IMR-90 (cell line): ENCODE data around the gene FER1L5. TPM values are rescaled to one million over a fixed set of nuclear protein-coding genes. Genes with fewer than 3 reads are reported as not detected.

ENCODE experiments used
- ATAC-seq: fragments of 200-7000 bp; cut with Tn5 transposase; 2 replicates; pipeline ENCODE4 v1.9.1; 2020; ENCODE audit warnings: low read depth, mild to moderate bottlenecking, moderate library complexity
- BruUV-seq: library from RNA; stranded (reverse); fragments of 400-500 nt; replicated peaks from 2 replicates; lab custom pipeline; 2021; lab: Mats Ljungman, UMichigan
- CTCF ChIA-PET: fragments of 300-600 bp; formaldehyde crosslinking; extraction: SDS; loops from one replicate; lab custom pipeline; 2021; ENCODE audit warnings: antibody characterized with exemption; lab: Yijun Ruan, JAX
- POLR2A ChIA-PET: fragments of 300-600 bp; sonication (Branson Sonifier 250); formaldehyde crosslinking; loops from one replicate; lab custom pipeline; 2022; ENCODE audit warnings: antibody characterized with exemption; ENCODE audit not compliant: unreplicated experiment; lab: Charles Lee
- DNase-seq: peaks from one replicate; pipeline ENCODE4 v3.0.0; 2013
- H2AFZ ChIP-seq: replicated peaks from 2 replicates; pipeline ENCODE3; 2013; ENCODE audit warnings: low read length, mild to moderate bottlenecking; ENCODE audit not compliant: poor library complexity
- H2AK5ac ChIP-seq: 2 replicates; pipeline ENCODE4 v1.6.1; 2013; ENCODE audit warnings: low read depth, low read length, inconsistent platforms
- H2AK9ac ChIP-seq: replicated peaks from 2 replicates; pipeline ENCODE3; 2013; ENCODE audit warnings: mild to moderate bottlenecking, low read depth, low read length, moderate library complexity; ENCODE audit not compliant: poor library complexity
- H2BK120ac ChIP-seq: 2 replicates; pipeline ENCODE4 v1.6.1; 2013; ENCODE audit warnings: low read depth, low read length, inconsistent platforms
- H2BK15ac ChIP-seq: 3 replicates; pipeline ENCODE4 v1.6.1; 2013; ENCODE audit warnings: low read depth, low read length, inconsistent platforms
- H2BK20ac ChIP-seq: 2 replicates; pipeline ENCODE4 v1.6.1; 2013; ENCODE audit warnings: low read depth, mild to moderate bottlenecking, inconsistent platforms, low read length, moderate library complexity
- H2BK5ac ChIP-seq: 2 replicates; pipeline ENCODE4 v1.6.1; 2013; ENCODE audit warnings: mild to moderate bottlenecking, low read depth, low read length, inconsistent platforms; ENCODE audit not compliant: poor library complexity, severe bottlenecking
- H3K14ac ChIP-seq: replicated peaks from 2 replicates; pipeline ENCODE4 v1.6.1; 2013; ENCODE audit warnings: low read depth, low read length, inconsistent platforms
- H3K18ac ChIP-seq: 2 replicates; pipeline ENCODE4 v1.6.1; 2013; ENCODE audit warnings: low read depth, low read length, control low read depth
- H3K23ac ChIP-seq: 2 replicates; pipeline ENCODE4 v1.6.1; 2013; ENCODE audit warnings: low read depth, low read length, inconsistent platforms
- H3K27ac ChIP-seq: 2 replicates; pipeline ENCODE4 v1.5.1; 2013; ENCODE audit warnings: mild to moderate bottlenecking, control low read depth, low read length; ENCODE audit not compliant: insufficient read depth
- H3K27me3 ChIP-seq: 2 replicates; pipeline ENCODE4 v1.6.1; 2013; ENCODE audit warnings: low read length; ENCODE audit not compliant: control insufficient read depth, insufficient read depth
- H3K36me3 ChIP-seq: 2 replicates; pipeline ENCODE4 v1.6.1; 2013; ENCODE audit warnings: low read length, mixed read lengths; ENCODE audit not compliant: control insufficient read depth, insufficient read depth
- H3K4ac ChIP-seq: 2 replicates; pipeline ENCODE4 v1.6.1; 2013; ENCODE audit warnings: low read depth, low read length, inconsistent platforms
- H3K4me1 ChIP-seq: 2 replicates; pipeline ENCODE4 v1.6.1; 2013; ENCODE audit warnings: low read length, mixed read lengths; ENCODE audit not compliant: control insufficient read depth, insufficient read depth
- H3K4me2 ChIP-seq: 2 replicates; pipeline ENCODE4 v1.6.1; 2013; ENCODE audit warnings: low read depth, mild to moderate bottlenecking, control low read depth, low read length, moderate library complexity
- H3K4me3 ChIP-seq: 2 replicates; pipeline ENCODE4 v1.5.1; 2013; ENCODE audit warnings: low read depth, mild to moderate bottlenecking, control low read depth, low read length, moderate library complexity; ENCODE audit not compliant: insufficient read depth
- H3K56ac ChIP-seq: 2 replicates; pipeline ENCODE4 v1.6.1; 2013; ENCODE audit warnings: low read length, inconsistent platforms; ENCODE audit not compliant: insufficient read depth; ENCODE audit errors: extremely low read depth
- H3K79me1 ChIP-seq, 2 experiments: 2 replicates each; pipeline ENCODE4 v1.6.1; 2013; ENCODE audit warnings: low read length in 2 of 2, inconsistent platforms in 1 of 2, low read depth in 1 of 2
- H3K9ac ChIP-seq: 2 replicates; pipeline ENCODE4 v1.6.1; 2013; ENCODE audit warnings: low read depth, low read length, control low read depth
- H3K9me1 ChIP-seq: 2 replicates; pipeline ENCODE4 v1.6.1; 2013; ENCODE audit warnings: low read length, inconsistent platforms; ENCODE audit not compliant: insufficient read depth
- H3K9me3 ChIP-seq: 2 replicates; pipeline ENCODE4 v1.6.1; 2013; ENCODE audit warnings: low read length; ENCODE audit not compliant: control insufficient read depth, insufficient read depth
- H4K20me1 ChIP-seq: 2 replicates; pipeline ENCODE4 v1.6.1; 2013; ENCODE audit warnings: low read length, inconsistent platforms; ENCODE audit not compliant: insufficient read depth
- H4K5ac ChIP-seq: 2 replicates; pipeline ENCODE4 v1.6.1; 2013; ENCODE audit warnings: mild to moderate bottlenecking, low read depth, low read length, control low read depth
- H4K8ac ChIP-seq, 2 experiments: 2 replicates each; pipeline ENCODE4 v1.6.1; 2013; ENCODE audit warnings: low read depth in 2 of 2, low read length in 2 of 2, control low read depth in 1 of 2, inconsistent platforms in 1 of 2
- H4K91ac ChIP-seq: 2 replicates; pipeline ENCODE4 v1.6.1; 2013; ENCODE audit warnings: low read depth, low read length, inconsistent platforms; ENCODE audit not compliant: insufficient read depth
- BHLHE40 ChIP-seq: fragments of 150-350 bp; IDR thresholded peaks from 2 replicates; pipeline ENCODE4 v1.6.1; 2016; ENCODE audit warnings: mild to moderate bottlenecking, low read depth, low read length
- CEBPB ChIP-seq: IDR thresholded peaks from 2 replicates; pipeline ENCODE4 v1.6.1; 2012; ENCODE audit warnings: low read depth, low read length, improper control_type of control experiment
- FOS ChIP-seq: fragments of 150-350 bp; IDR thresholded peaks from 2 replicates; pipeline ENCODE4 v1.6.1; 2016; ENCODE audit warnings: low read depth, low read length
- MAFK ChIP-seq: IDR thresholded peaks from 2 replicates; pipeline ENCODE4 v1.6.1; 2012; ENCODE audit warnings: low read depth, low read length, improper control_type of control experiment
- MXI1 ChIP-seq: IDR thresholded peaks from 2 replicates; pipeline ENCODE4 v1.6.1; 2012; ENCODE audit warnings: low read depth, mild to moderate bottlenecking, low read length, moderate library complexity, borderline replicate concordance
- NFE2L2 ChIP-seq: fragments of 150-350 bp; IDR thresholded peaks from 2 replicates; pipeline ENCODE4 v1.6.1; 2016; ENCODE audit warnings: low read depth, mild to moderate bottlenecking, low read length
- RAD21 ChIP-seq: IDR thresholded peaks from 2 replicates; pipeline ENCODE4 v1.6.1; 2012; ENCODE audit warnings: low read length, improper control_type of control experiment
- RCOR1 ChIP-seq: IDR thresholded peaks from 2 replicates; pipeline ENCODE4 v1.6.1; 2012; ENCODE audit warnings: mild to moderate bottlenecking, low read length, improper control_type of control experiment; ENCODE audit not compliant: insufficient replicate concordance
- RFX5 ChIP-seq: IDR thresholded peaks from 2 replicates; pipeline ENCODE4 v1.8.0; 2012; ENCODE audit warnings: low read depth, mild to moderate bottlenecking, low read length, moderate library complexity
- WGBS, 2 experiments: methylation state at CpG; one replicate each; pipeline versions ENCODE4 v1.1.5 to v1.1.7; 2013; ENCODE audit warnings: missing lambda C conversion rate in 2 of 2; ENCODE audit not compliant: insufficient read length in 1 of 2; ENCODE audit errors: extremely low coverage in 2 of 2; 5-methylcytosine and 5-hydroxymethylcytosine counted together
- dilution Hi-C: fragments of 300-500 bp; cut with HindIII; formaldehyde crosslinking; loops from one replicate; pipeline ENCODE4 v1.14.3; 2018; ENCODE audit warnings: low sequenced_read_pairs; ENCODE audit not compliant: unreplicated experiment
- in situ Hi-C: fragments of 300-500 bp; cut with MboI; formaldehyde crosslinking; loops from 3 replicates; pipeline ENCODE4 v1.14.3; 2019; ENCODE audit warnings: low sequenced_read_pairs, inconsistent platforms, mixed read lengths
- intact Hi-C: fragments of 100-400 bp; cut with micrococcal nuclease; formaldehyde crosslinking; loops from 2 replicates; pipeline ENCODE4 v1.10.0; 2022
- polyA plus RNA-seq, 3 experiments: library from polyadenylated mRNA; depleted of rRNA; stranded (reverse); fragments of >200 nt; gene quantifications; 2 replicates each; pipeline ENCODE4 v1.2.3, GENCODE V29; 2012; ENCODE audit warnings: low replicate concordance in 1 of 3
- total RNA-seq: library from RNA; depleted of rRNA; stranded (reverse); fragments of >200 nt; gene quantifications from 2 replicates; pipeline ENCODE4 v1.2.3, GENCODE V29; 2012
- TF ChIP-seq, protein P1 (sequence below): conservative IDR thresholded peaks from 2 replicates; pipeline ENCODE4 v1.5.1; 2012; ENCODE audit warnings: mild to moderate bottlenecking, low read depth, low read length, improper control_type of control experiment
- TF ChIP-seq, protein P2 (sequence below): fragments of 150-350 bp; IDR thresholded peaks from 2 replicates; pipeline ENCODE4 v1.6.1; 2017; ENCODE audit warnings: mild to moderate bottlenecking, antibody characterized with exemption, low read length, low read depth
- TF ChIP-seq, protein P3 (sequence below): fragments of 150-350 bp; IDR thresholded peaks from 2 replicates; pipeline ENCODE4 v1.6.1; 2016; ENCODE audit warnings: low read depth, mild to moderate bottlenecking, low read length, moderate library complexity, borderline replicate concordance

Gene FER1L5
- total and polyA plus RNA-seq, 2 of the 4 experiments (the other 2 are of a cell fraction): 0.15 to 0.36 TPM

DNA sequence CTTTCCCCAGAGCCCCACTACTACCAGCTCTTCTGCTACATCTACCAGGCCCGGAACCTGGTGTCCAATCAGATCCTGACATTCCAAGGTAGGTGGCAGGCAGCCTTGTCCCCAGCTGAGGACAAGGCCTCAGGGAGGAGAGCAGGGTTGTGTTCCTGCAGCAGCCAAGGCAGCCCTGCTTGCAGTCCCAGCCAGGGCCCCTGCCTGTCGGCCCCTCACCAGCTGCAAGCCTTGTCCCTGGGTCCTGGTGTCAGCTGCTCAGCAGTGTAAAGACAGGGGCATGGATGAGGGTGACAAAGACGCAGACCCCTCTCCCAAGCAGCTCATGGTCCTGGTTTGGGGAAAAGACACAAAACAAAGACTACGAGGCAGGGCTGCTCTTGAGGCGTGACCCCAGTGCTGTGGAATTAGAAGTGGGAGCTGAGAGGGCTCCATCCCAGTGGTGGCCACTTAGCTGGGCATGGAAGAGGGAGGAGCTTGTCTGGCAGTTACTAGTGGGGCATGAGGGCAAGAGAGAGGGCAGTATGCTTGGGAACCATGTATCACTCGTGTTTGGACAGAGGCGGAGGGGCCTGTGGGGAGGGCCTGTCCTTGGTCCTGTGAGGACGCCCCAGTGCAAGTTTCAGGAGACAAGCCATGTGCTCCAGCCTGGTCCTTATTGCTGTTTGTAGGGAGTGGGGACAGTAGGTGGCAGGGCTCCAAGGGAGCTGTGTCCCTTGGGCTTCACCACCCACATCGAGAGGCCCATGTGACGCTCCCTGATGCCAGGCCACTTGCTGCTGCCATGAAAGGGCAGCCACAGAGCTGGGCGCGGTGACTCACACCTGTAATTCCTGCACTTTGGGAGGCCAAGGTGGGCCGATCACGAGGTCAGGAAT lies 49.8 kb downstream of the FER1L5 start:
- Histone ChIP-seq H4K5ac (no peak overlapping the region), H3K79me1 (no peaks in the 10 kb centered on the region), H3K14ac (no peak overlapping the region), H2AK9ac (no peak overlapping the region), H2BK5ac (no peak overlapping the region), H3K27ac (no peak overlapping the region), H3K18ac (no peak overlapping the region), H3K9ac (no peak overlapping the region), H3K4me3 (no peak overlapping the region), H2BK15ac (no peak overlapping the region), H4K91ac (no peak overlapping the region), H2AFZ (peak overlapping the region; percentile 41), H3K9me3 (no peaks in the 10 kb centered on the region), H2AK5ac (no peak overlapping the region), H3K4ac (no peak overlapping the region), H2BK20ac (no peak overlapping the region), H4K8ac (no peak overlapping the region), H2BK120ac (no peak overlapping the region), H4K20me1 (no peaks in the 10 kb centered on the region), H3K23ac (no peak overlapping the region), H3K56ac (no peak overlapping the region), H3K27me3 (no peaks in the 10 kb centered on the region), H3K4me1 (no peaks in the 10 kb centered on the region), H3K4me2 (no peak overlapping the region), H3K9me1 (0 out of 2 replicates have a peak, but pooled peaks cover 4% of the 10 kb centered on the region), H3K36me3 (no peaks in the 10 kb centered on the region)
- intact Hi-C loops (no loop called here), in situ Hi-C loops (no loop called here), dilution Hi-C loops (no loop called here)
- no TSS peak for BruUV-seq
- TF ChIP-seq CEBPB (no peak), BHLHE40 (no peak), MXI1 (no peak), RAD21 (no peak), FOS (no peak), MAFK (no peak), NFE2L2 (no peak), RFX5 (no peak), RCOR1 (no peak)
- TF ChIP-seq, protein P1, sequence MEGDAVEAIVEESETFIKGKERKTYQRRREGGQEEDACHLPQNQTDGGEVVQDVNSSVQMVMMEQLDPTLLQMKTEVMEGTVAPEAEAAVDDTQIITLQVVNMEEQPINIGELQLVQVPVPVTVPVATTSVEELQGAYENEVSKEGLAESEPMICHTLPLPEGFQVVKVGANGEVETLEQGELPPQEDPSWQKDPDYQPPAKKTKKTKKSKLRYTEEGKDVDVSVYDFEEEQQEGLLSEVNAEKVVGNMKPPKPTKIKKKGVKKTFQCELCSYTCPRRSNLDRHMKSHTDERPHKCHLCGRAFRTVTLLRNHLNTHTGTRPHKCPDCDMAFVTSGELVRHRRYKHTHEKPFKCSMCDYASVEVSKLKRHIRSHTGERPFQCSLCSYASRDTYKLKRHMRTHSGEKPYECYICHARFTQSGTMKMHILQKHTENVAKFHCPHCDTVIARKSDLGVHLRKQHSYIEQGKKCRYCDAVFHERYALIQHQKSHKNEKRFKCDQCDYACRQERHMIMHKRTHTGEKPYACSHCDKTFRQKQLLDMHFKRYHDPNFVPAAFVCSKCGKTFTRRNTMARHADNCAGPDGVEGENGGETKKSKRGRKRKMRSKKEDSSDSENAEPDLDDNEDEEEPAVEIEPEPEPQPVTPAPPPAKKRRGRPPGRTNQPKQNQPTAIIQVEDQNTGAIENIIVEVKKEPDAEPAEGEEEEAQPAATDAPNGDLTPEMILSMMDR: no peak
- TF ChIP-seq, protein P2, sequence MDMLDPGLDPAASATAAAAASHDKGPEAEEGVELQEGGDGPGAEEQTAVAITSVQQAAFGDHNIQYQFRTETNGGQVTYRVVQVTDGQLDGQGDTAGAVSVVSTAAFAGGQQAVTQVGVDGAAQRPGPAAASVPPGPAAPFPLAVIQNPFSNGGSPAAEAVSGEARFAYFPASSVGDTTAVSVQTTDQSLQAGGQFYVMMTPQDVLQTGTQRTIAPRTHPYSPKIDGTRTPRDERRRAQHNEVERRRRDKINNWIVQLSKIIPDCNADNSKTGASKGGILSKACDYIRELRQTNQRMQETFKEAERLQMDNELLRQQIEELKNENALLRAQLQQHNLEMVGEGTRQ: no peak
- TF ChIP-seq, protein P3, sequence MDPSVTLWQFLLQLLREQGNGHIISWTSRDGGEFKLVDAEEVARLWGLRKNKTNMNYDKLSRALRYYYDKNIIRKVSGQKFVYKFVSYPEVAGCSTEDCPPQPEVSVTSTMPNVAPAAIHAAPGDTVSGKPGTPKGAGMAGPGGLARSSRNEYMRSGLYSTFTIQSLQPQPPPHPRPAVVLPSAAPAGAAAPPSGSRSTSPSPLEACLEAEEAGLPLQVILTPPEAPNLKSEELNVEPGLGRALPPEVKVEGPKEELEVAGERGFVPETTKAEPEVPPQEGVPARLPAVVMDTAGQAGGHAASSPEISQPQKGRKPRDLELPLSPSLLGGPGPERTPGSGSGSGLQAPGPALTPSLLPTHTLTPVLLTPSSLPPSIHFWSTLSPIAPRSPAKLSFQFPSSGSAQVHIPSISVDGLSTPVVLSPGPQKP: no peak
- CTCF ChIA-PET: no interaction called here
- ATAC-seq: no peak
- DNase-seq: no peak
- POLR2A ChIA-PET: no interaction called here
- 86% methylated on average over 6 of the region's 14 CpGs; no CpG with 5 or more reads in 1 of the 2 experiments for WGBS, 2 experiments
